NCI-H1105 treated with DMSO at 0.1 percent for 48 hours (cell line): ENCODE data around the gene GMCL2.
A peak's percentile ranks its signal among the peaks of the same experiment; 100 is the strongest.
"Not testable (repeated sequence)": the region's sequence is repeated elsewhere in the genome, so short reads cannot be mapped to it uniquely, and the experiment has no call there.

Source experiments
- DNase-seq: peaks from one replicate; lab custom pipeline; 2025; lab: John Stamatoyannopoulos, UW

GMCL2 gene

GRCh38 chr5:178204935-178205748 lies 18.0 kb upstream of the GMCL2 start:
- DNase-seq, result peak; percentile 44

GRCh38 chr5:178204182-178204934 lies 17.2 kb upstream of the GMCL2 start, which contains the start of gene HNRNPAB:
TSS of gene HNRNPAB (plus strand) at chr5:178204533. CDS start at chr5:178204838, 305 bp downstream.
- peak; percentile 83 for DNase-seq

GRCh38 chr5:178203670-178204181 lies 16.6 kb upstream of the GMCL2 start:
- DNase-seq, result no peak

- DNase-seq, result no peak
Measured at GRCh38 chr5:178202541-178202940, 15.4 kb upstream of the GMCL2 start.

GRCh38 chr5:178201927-178202235 lies 14.7 kb upstream of the GMCL2 start:
- DNase-seq, result no peak

- no peak for DNase-seq
Measured at GRCh38 chr5:178201221-178201926, 14.2 kb upstream of the GMCL2 start.

- DNase-seq, result no peak
Measured at GRCh38 chr5:178199581-178200434, 12.6 kb upstream of the GMCL2 start.

GRCh38 chr5:178198706-178199105 lies 11.5 kb upstream of the GMCL2 start:
- DNase-seq, result no peak

- not testable (repeated sequence) for DNase-seq
Measured at GRCh38 chr5:178198151-178198550, 11.0 kb upstream of the GMCL2 start.

- no peak for DNase-seq
Measured at GRCh38 chr5:178196986-178197385, 9.8 kb upstream of the GMCL2 start.

- DNase-seq, result no peak
Measured at GRCh38 chr5:178196281-178196812, 9.2 kb upstream of the GMCL2 start.

GRCh38 chr5:178194026-178194425 lies 6.9 kb upstream of the GMCL2 start:
- no peak for DNase-seq

- no peak for DNase-seq
Measured at GRCh38 chr5:178193251-178193809, 6.2 kb upstream of the GMCL2 start.

GRCh38 chr5:178192787-178193186 lies 5.6 kb upstream of the GMCL2 start:
- no peak for DNase-seq

GRCh38 chr5:178192244-178192643 lies 5.1 kb upstream of the GMCL2 start:
- DNase-seq, result no peak

- DNase-seq, result no peak
Measured at GRCh38 chr5:178191661-178192060, 4.5 kb upstream of the GMCL2 start.

GRCh38 chr5:178189433-178189832 lies 2.3 kb upstream of the GMCL2 start:
- no peak for DNase-seq

- DNase-seq, result no peak
Measured at GRCh38 chr5:178186427-178186826, 744 bp downstream of the GMCL2 start.

- DNase-seq, result no peak
Measured at GRCh38 chr5:178182158-178182876, 4.9 kb downstream of the GMCL2 start.

GRCh38 chr5:178180141-178180863 lies 6.9 kb downstream of the GMCL2 start:
- DNase-seq, result no peak
